OCI-LY7 (cell line): ENCODE results near the gene TSNAX. TPM values are rescaled to one million over a fixed set of nuclear protein-coding genes. Genes with fewer than 3 reads are reported as not detected.

Source experiments
- BruUV-seq: library from RNA; stranded (reverse); fragments of 400-500 nt; replicated peaks from 2 replicates; lab custom pipeline; 2021; lab: Mats Ljungman, UMichigan
- CTCF ChIA-PET: fragments of 300-600 bp; sonication (Branson Sonifier 250); formaldehyde crosslinking; loops from one replicate; lab custom pipeline; 2022; ENCODE audit warnings: antibody characterized with exemption; ENCODE audit not compliant: unreplicated experiment; lab: Charles Lee
- POLR2A ChIA-PET: fragments of 300-600 bp; sonication (Branson Sonifier 250); formaldehyde crosslinking; loops from one replicate; lab custom pipeline; 2022; ENCODE audit warnings: antibody characterized with exemption; lab: Charles Lee
- DNase-seq: peaks from one replicate; pipeline ENCODE4 v3.0.0-alpha.2; 2015; ENCODE audit warnings: low spot score
- H2AFZ ChIP-seq: fragments of 200-600 bp; sonication (generic), shearing (Covaris generic); 2 replicates; pipeline ENCODE4 v1.6.1; 2014; ENCODE audit warnings: mild to moderate bottlenecking, antibody characterized with exemption, low read length, moderate library complexity
- H3K27ac ChIP-seq: fragments of 200-600 bp; sonication (generic); 2 replicates; pipeline ENCODE4 v1.5.1; 2014; ENCODE audit warnings: mixed run types, low read depth, mild to moderate bottlenecking, moderate library complexity, low read length, inconsistent platforms; ENCODE audit not compliant: poor library complexity, severe bottlenecking
- H3K36me3 ChIP-seq: fragments of 200-600 bp; sonication (generic); 2 replicates; pipeline ENCODE4 v1.6.1; 2014; ENCODE audit warnings: mild to moderate bottlenecking, antibody characterized with exemption, low read length, moderate library complexity, mixed read lengths; ENCODE audit not compliant: insufficient read depth
- H3K4me1 ChIP-seq: fragments of 200-600 bp; sonication (generic); 2 replicates; pipeline ENCODE4 v1.5.1; 2014; ENCODE audit warnings: mild to moderate bottlenecking, low read length; ENCODE audit not compliant: insufficient read depth, poor library complexity, severe bottlenecking
- H3K4me2 ChIP-seq: fragments of 200-600 bp; sonication (generic); 2 replicates; pipeline ENCODE4 v1.6.1; 2014; ENCODE audit warnings: mild to moderate bottlenecking, low read length
- H3K4me3 ChIP-seq: fragments of 200-600 bp; sonication (generic); 2 replicates; pipeline ENCODE4 v1.5.1; 2014; ENCODE audit warnings: mild to moderate bottlenecking, low read depth, low read length; ENCODE audit not compliant: poor library complexity, severe bottlenecking
- H3K79me2 ChIP-seq: fragments of 200-600 bp; sonication (generic); 2 replicates; pipeline ENCODE4 v1.6.1; 2016; ENCODE audit warnings: low read depth, mild to moderate bottlenecking, low read length, moderate library complexity, mixed read lengths; ENCODE audit not compliant: insufficient read depth
- H3K9me2 ChIP-seq: fragments of 200-600 bp; sonication (generic); 2 replicates; pipeline ENCODE4 v1.6.1; 2016; ENCODE audit warnings: mild to moderate bottlenecking, low read length, mixed read lengths; ENCODE audit not compliant: insufficient read depth
- H3K9me3 ChIP-seq: fragments of 200-600 bp; sonication (generic); 2 replicates; pipeline ENCODE4 v1.6.1; 2014; ENCODE audit warnings: mild to moderate bottlenecking, mixed run types, low read length, mixed read lengths
- H4K20me1 ChIP-seq: fragments of 200-600 bp; sonication (generic); 2 replicates; pipeline ENCODE4 v1.6.1; 2014; ENCODE audit warnings: mild to moderate bottlenecking, antibody characterized with exemption, low read length, moderate library complexity, mixed read lengths; ENCODE audit not compliant: insufficient read depth
- CTCF ChIP-seq: fragments of 200-600 bp; sonication (generic); conservative IDR thresholded peaks from 2 replicates; pipeline ENCODE4 v1.5.1; 2014; ENCODE audit warnings: mild to moderate bottlenecking, antibody characterized with exemption, low read length, moderate library complexity, mixed read lengths
- EZH2phosphoT487 ChIP-seq: fragments of 200-600 bp; sonication (generic); IDR thresholded peaks from 2 replicates; pipeline ENCODE4 v1.6.1; 2018; ENCODE audit warnings: low read depth, borderline replicate concordance, mild to moderate bottlenecking, mixed run types, antibody characterized with exemption, low read length, moderate library complexity, mixed read lengths
- intact Hi-C: fragments of 100-400 bp; cut with micrococcal nuclease; formaldehyde crosslinking; loops from one replicate; pipeline ENCODE4 v1.10.0; 2022; ENCODE audit not compliant: unreplicated experiment
- total RNA-seq, 2 experiments: library from RNA; depleted of rRNA in 1 of 2; stranded (reverse); fragments of >200 nt in 1 of 2; shearing (Covaris generic) in 1 of 2; gene quantifications; 2 replicates each; pipeline ENCODE4 v1.2.3, GENCODE V29; 2014 to 2022

Gene TSNAX
- total RNA-seq, 2 experiments from 2014 or later, result 17.8 to 31.3 TPM

GRCh38 chr1:231494439-231495110 is 33.9 kb upstream of the TSNAX start:
- H4K20me1 ChIP-seq, result no peaks in the 10 kb centered on the region
- BruUV-seq, result no TSS peak
- POLR2A ChIA-PET, result no interaction called here
- H3K4me1 ChIP-seq, result no peaks in the 10 kb centered on the region
- intact Hi-C loops, result no loop called here
- DNase-seq, result no peak
- TF ChIP-seq EZH2phosphoT487 (no peak), CTCF (no peak)
- no peak overlapping the region for H3K4me3 ChIP-seq
- no peaks in the 10 kb centered on the region for H3K9me2 ChIP-seq
- no peak overlapping the region for H3K4me2 ChIP-seq
- H3K79me2 ChIP-seq, result no peaks in the 10 kb centered on the region
- H3K36me3 ChIP-seq, result no peaks in the 10 kb centered on the region
- H3K9me3 ChIP-seq, result peaks cover 18% of the 10 kb centered on the region; the same call in 1 of the 2 replicates
- no peak overlapping the region for H3K27ac ChIP-seq
- H2AFZ ChIP-seq, result no peak overlapping the region
- CTCF ChIA-PET, result no interaction called here

- Histone ChIP-seq H3K4me3 (no peak overlapping the region), H3K27ac (no peak overlapping the region), H3K4me1 (no peaks in the 10 kb centered on the region), H3K9me3 (peaks cover 20% of the 10 kb centered on the region; the same call in 1 of the 2 replicates), H3K79me2 (no peaks in the 10 kb centered on the region), H3K36me3 (no peaks in the 10 kb centered on the region), H3K4me2 (no peak overlapping the region), H2AFZ (no peak overlapping the region), H4K20me1 (no peaks in the 10 kb centered on the region), H3K9me2 (no peaks in the 10 kb centered on the region)
- no peak for DNase-seq
- ChIA-PET CTCF (no interaction called here), POLR2A (no interaction called here)
- intact Hi-C loops, result no loop called here
- TF ChIP-seq EZH2phosphoT487, result no peak
- TF ChIP-seq CTCF, result no peak
- BruUV-seq, result no TSS peak
These were observed 30.8 kb upstream of the TSNAX start for GRCh38 chr1:231497629-231498152.

GRCh38 chr1:231499148-231499763 is 29.2 kb upstream of the TSNAX start:
- POLR2A ChIA-PET, result no interaction called here
- Histone ChIP-seq H3K9me3 (peaks cover 20% of the 10 kb centered on the region; the same call in 1 of the 2 replicates), H2AFZ (no peak overlapping the region), H3K9me2 (no peaks in the 10 kb centered on the region), H3K27ac (no peak overlapping the region), H3K4me2 (no peak overlapping the region), H3K4me1 (no peaks in the 10 kb centered on the region), H3K36me3 (no peaks in the 10 kb centered on the region), H4K20me1 (no peaks in the 10 kb centered on the region), H3K79me2 (no peaks in the 10 kb centered on the region), H3K4me3 (no peak overlapping the region)
- no peak for TF ChIP-seq CTCF
- no peak for TF ChIP-seq EZH2phosphoT487
- intact Hi-C loops, result no loop called here
- CTCF ChIA-PET, result no interaction called here
- no TSS peak for BruUV-seq
- DNase-seq, result peak; percentile 5
